ENCODE results near the gene HS3ST5. TPM values are rescaled to one million over a fixed set of nuclear protein-coding genes. Genes with fewer than 3 reads are reported as not detected.
A peak's percentile ranks its signal among the peaks of the same experiment; 100 is the strongest.

HS3ST5 gene
- total and polyA plus RNA-seq, 2 donors, result 0.02 to 0.05 TPM

- DNase-seq (ENCODE audit: low read depth in 6 of 9, low spot score in 9 of 9), result no peak
- Histone ChIP-seq H3K9me3 (ENCODE audit: control insufficient read depth in 2 of 2, insufficient read depth in 1 of 2, low read length in 1 of 2) (no peaks in the 10 kb centered on the region), H3K27ac (ENCODE audit: low read depth in 1 of 2, low read length in 1 of 2) (no peak overlapping the region), H3K4me3 (ENCODE audit: low read length in 2 of 2) (no peak overlapping the region), H3K27me3 (ENCODE audit: control insufficient read depth in 2 of 2, insufficient read depth in 1 of 2, low read length in 1 of 2) (no peaks in the 10 kb centered on the region), H3K4me1 (ENCODE audit: control insufficient read depth in 2 of 2, insufficient read depth in 2 of 2, low read length in 2 of 2) (no peaks in the 10 kb centered on the region), H3K36me3 (ENCODE audit: control insufficient read depth in 2 of 2, insufficient read depth in 2 of 2, low read length in 1 of 2) (no peaks in the 10 kb centered on the region)
- WGBS, result 86% methylated on average over 5 of the region's 5 CpGs
Measured at GRCh38 chr6:114121913-114122662, 220.7 kb downstream of the HS3ST5 start.

- no peak for DNase-seq (ENCODE audit: low read depth in 6 of 9, low spot score in 9 of 9)
- WGBS, result 95% methylated on average over 2 of the region's 2 CpGs
Measured at GRCh38 chr6:114119056-114119455, 223.8 kb downstream of the HS3ST5 start.

GRCh38 chr6:114115652-114116051 lies 227.2 kb downstream of the HS3ST5 start:
- Histone ChIP-seq H3K9me3 (ENCODE audit: control insufficient read depth in 2 of 2, insufficient read depth in 1 of 2, low read length in 1 of 2) (no peaks in the 10 kb centered on the region), H3K27ac (ENCODE audit: low read depth in 1 of 2, low read length in 1 of 2) (no peak overlapping the region), H3K36me3 (ENCODE audit: control insufficient read depth in 2 of 2, insufficient read depth in 2 of 2, low read length in 1 of 2) (no peaks in the 10 kb centered on the region), H3K27me3 (ENCODE audit: control insufficient read depth in 2 of 2, insufficient read depth in 1 of 2, low read length in 1 of 2) (no peaks in the 10 kb centered on the region), H3K4me1 (ENCODE audit: control insufficient read depth in 2 of 2, insufficient read depth in 2 of 2, low read length in 2 of 2) (no peaks in the 10 kb centered on the region), H3K4me3 (ENCODE audit: low read length in 2 of 2) (no peak overlapping the region)
- DNase-seq (ENCODE audit: low read depth in 6 of 9, low spot score in 9 of 9), result no peak
- 92% methylated on average over 1 of the region's 1 CpG for WGBS

More at GRCh38 chr6:114119056-114119455, 223.8 kb downstream of the HS3ST5 start:
- Histone ChIP-seq H3K36me3 (ENCODE audit: control insufficient read depth in 2 of 2, insufficient read depth in 2 of 2, low read length in 1 of 2) (no peaks in the 10 kb centered on the region), H3K4me1 (ENCODE audit: control insufficient read depth in 2 of 2, insufficient read depth in 2 of 2, low read length in 2 of 2) (no peaks in the 10 kb centered on the region), H3K9me3 (ENCODE audit: control insufficient read depth in 2 of 2, insufficient read depth in 1 of 2, low read length in 1 of 2) (no peaks in the 10 kb centered on the region), H3K4me3 (ENCODE audit: low read length in 2 of 2) (no peak overlapping the region), H3K27me3 (ENCODE audit: control insufficient read depth in 2 of 2, insufficient read depth in 1 of 2, low read length in 1 of 2) (no peaks in the 10 kb centered on the region), H3K27ac (ENCODE audit: low read depth in 1 of 2, low read length in 1 of 2) (no peak overlapping the region)

GRCh38 chr6:114108119-114109002 lies 234.5 kb downstream of the HS3ST5 start:
- Histone ChIP-seq H3K27me3 (ENCODE audit: control insufficient read depth in 2 of 2, insufficient read depth in 1 of 2, low read length in 1 of 2) (no peaks in the 10 kb centered on the region), H3K9me3 (ENCODE audit: control insufficient read depth in 2 of 2, insufficient read depth in 1 of 2, low read length in 1 of 2) (no peaks in the 10 kb centered on the region), H3K27ac (ENCODE audit: low read depth in 1 of 2, low read length in 1 of 2) (no peak overlapping the region), H3K4me1 (ENCODE audit: control insufficient read depth in 2 of 2, insufficient read depth in 2 of 2, low read length in 2 of 2) (no peaks in the 10 kb centered on the region), H3K36me3 (ENCODE audit: control insufficient read depth in 2 of 2, insufficient read depth in 2 of 2, low read length in 1 of 2) (no peaks in the 10 kb centered on the region), H3K4me3 (ENCODE audit: low read length in 2 of 2) (no peak overlapping the region)
- 51% methylated on average over 11 of the region's 11 CpGs for WGBS
- DNase-seq (ENCODE audit: low read depth in 6 of 9, low spot score in 9 of 9), result peak in 7 of 9 donors; percentile 2 to 50 (median 11)

- no peaks in the 10 kb centered on the region for H3K27me3 ChIP-seq (ENCODE audit: control insufficient read depth in 2 of 2, insufficient read depth in 1 of 2, low read length in 1 of 2)
- H3K9me3 ChIP-seq (ENCODE audit: control insufficient read depth in 2 of 2, insufficient read depth in 1 of 2, low read length in 1 of 2), result no peaks in the 10 kb centered on the region
- H3K27ac ChIP-seq (ENCODE audit: low read depth in 1 of 2, low read length in 1 of 2), result no peak overlapping the region
- no peaks in the 10 kb centered on the region for H3K4me1 ChIP-seq (ENCODE audit: control insufficient read depth in 2 of 2, insufficient read depth in 2 of 2, low read length in 2 of 2)
- no peak for DNase-seq (ENCODE audit: low read depth in 6 of 9, low spot score in 9 of 9)
- no peaks in the 10 kb centered on the region for H3K36me3 ChIP-seq (ENCODE audit: control insufficient read depth in 2 of 2, insufficient read depth in 2 of 2, low read length in 1 of 2)
- H3K4me3 ChIP-seq (ENCODE audit: low read length in 2 of 2), result no peak overlapping the region
- 93% methylated on average over 3 of the region's 3 CpGs for WGBS
Measured at GRCh38 chr6:114106020-114106419, 236.8 kb downstream of the HS3ST5 start.

GRCh38 chr6:114101255-114101654 lies 241.6 kb downstream of the HS3ST5 start:
- H3K9me3 ChIP-seq (ENCODE audit: control insufficient read depth in 2 of 2, insufficient read depth in 1 of 2, low read length in 1 of 2), result no peaks in the 10 kb centered on the region
- no peaks in the 10 kb centered on the region for H3K36me3 ChIP-seq (ENCODE audit: control insufficient read depth in 2 of 2, insufficient read depth in 2 of 2, low read length in 1 of 2)
- 73% methylated on average over 1 of the region's 1 CpG for WGBS
- no peak overlapping the region for H3K27ac ChIP-seq (ENCODE audit: low read depth in 1 of 2, low read length in 1 of 2)
- H3K27me3 ChIP-seq (ENCODE audit: control insufficient read depth in 2 of 2, insufficient read depth in 1 of 2, low read length in 1 of 2), result no peaks in the 10 kb centered on the region
- no peak overlapping the region for H3K4me3 ChIP-seq (ENCODE audit: low read length in 2 of 2)
- DNase-seq (ENCODE audit: low read depth in 6 of 9, low spot score in 9 of 9), result no peak
- no peaks in the 10 kb centered on the region for H3K4me1 ChIP-seq (ENCODE audit: control insufficient read depth in 2 of 2, insufficient read depth in 2 of 2, low read length in 2 of 2)

- H3K27me3 ChIP-seq (ENCODE audit: control insufficient read depth in 2 of 2, insufficient read depth in 1 of 2, low read length in 1 of 2), result no peaks in the 10 kb centered on the region
- no peaks in the 10 kb centered on the region for H3K36me3 ChIP-seq (ENCODE audit: control insufficient read depth in 2 of 2, insufficient read depth in 2 of 2, low read length in 1 of 2)
- H3K9me3 ChIP-seq (ENCODE audit: control insufficient read depth in 2 of 2, insufficient read depth in 1 of 2, low read length in 1 of 2), result no peaks in the 10 kb centered on the region
- no peak for DNase-seq (ENCODE audit: low read depth in 6 of 9, low spot score in 9 of 9)
- no peak overlapping the region for H3K27ac ChIP-seq (ENCODE audit: low read depth in 1 of 2, low read length in 1 of 2)
- WGBS, result 85% methylated on average over 10 of the region's 10 CpGs
- H3K4me1 ChIP-seq (ENCODE audit: control insufficient read depth in 2 of 2, insufficient read depth in 2 of 2, low read length in 2 of 2), result no peaks in the 10 kb centered on the region
- H3K4me3 ChIP-seq (ENCODE audit: low read length in 2 of 2), result no peak overlapping the region
Measured at GRCh38 chr6:114100215-114100994, 242.4 kb downstream of the HS3ST5 start.

GRCh38 chr6:114096561-114097172 lies 246.2 kb downstream of the HS3ST5 start:
- no peaks in the 10 kb centered on the region for H3K4me1 ChIP-seq (ENCODE audit: control insufficient read depth in 2 of 2, insufficient read depth in 2 of 2, low read length in 2 of 2)
- H3K27me3 ChIP-seq (ENCODE audit: control insufficient read depth in 2 of 2, insufficient read depth in 1 of 2, low read length in 1 of 2), result no peaks in the 10 kb centered on the region
- 2% methylated on average over 2 of the region's 2 CpGs for whole genome bisulfite sequencing
- DNase-seq (ENCODE audit: low read depth in 6 of 9, low spot score in 9 of 9), result peak in 2 of 9 donors; percentile 11 to 32
- no peak overlapping the region for H3K27ac ChIP-seq (ENCODE audit: low read depth in 1 of 2, low read length in 1 of 2)
- H3K36me3 ChIP-seq (ENCODE audit: control insufficient read depth in 2 of 2, insufficient read depth in 2 of 2, low read length in 1 of 2), result no peaks in the 10 kb centered on the region
- no peak overlapping the region for H3K4me3 ChIP-seq (ENCODE audit: low read length in 2 of 2)
- H3K9me3 ChIP-seq (ENCODE audit: control insufficient read depth in 2 of 2, insufficient read depth in 1 of 2, low read length in 1 of 2), result no peaks in the 10 kb centered on the region

Data from thymus (tissue), 11 donors.